CD4-positive, alpha-beta memory T cell (primary cell): ENCODE data around the gene ATF5. TPM values are rescaled to one million over a fixed set of nuclear protein-coding genes. Genes with fewer than 3 reads are reported as not detected.

Source experiments
- CTCF ChIA-PET: fragments of 350-600 bp; sonication (Branson Sonifier 250); formaldehyde crosslinking; loops from one replicate; lab custom pipeline; 2021; ENCODE audit warnings: inconsistent platforms; ENCODE audit not compliant: partially characterized antibody; lab: Charles Lee
- POLR2A ChIA-PET: fragments of 350-600 bp; sonication (Branson Sonifier 250); formaldehyde crosslinking; loops from one replicate; lab custom pipeline; 2021; ENCODE audit not compliant: partially characterized antibody; lab: Charles Lee
- DNase-seq, 5 donors: peaks; one replicate each; pipeline versions ENCODE4 v3.0.0 to v3.0.0-alpha.2; 2020 to 2022; ENCODE audit warnings: mixed read lengths in 1 of 5
- H3K27ac ChIP-seq: one replicate; pipeline ENCODE4 v1.7.0; 2013; ENCODE audit warnings: low read depth, low read length
- H3K27me3 ChIP-seq: 2 replicates; pipeline ENCODE4 v1.7.0; 2013; ENCODE audit warnings: mild to moderate bottlenecking, low read length, moderate library complexity; ENCODE audit not compliant: insufficient read depth
- H3K36me3 ChIP-seq: 2 replicates; pipeline ENCODE4 v1.7.0; 2013; ENCODE audit warnings: mild to moderate bottlenecking, low read length, moderate library complexity; ENCODE audit not compliant: insufficient read depth
- H3K4me1 ChIP-seq: 2 replicates; pipeline ENCODE4 v1.7.0; 2013; ENCODE audit warnings: mild to moderate bottlenecking, low read length, moderate library complexity; ENCODE audit not compliant: insufficient read depth
- H3K4me3 ChIP-seq, 2 donors: one replicate each; pipeline ENCODE4 v1.7.0; 2013; ENCODE audit warnings: low read length in 2 of 2, mild to moderate bottlenecking in 1 of 2
- H3K9me3 ChIP-seq, 2 donors: one replicate each; pipeline ENCODE4 v1.7.0; 2013; ENCODE audit warnings: low read length in 2 of 2, control low read depth in 1 of 2; ENCODE audit not compliant: control insufficient read depth in 1 of 2
- H3K27ac Mint-ChIP-seq, 7 donors: one replicate each; pipeline ENCODE4 v1.8.0; 2020 to 2021; ENCODE audit warnings: mixed read lengths in 7 of 7, mild to moderate bottlenecking in 6 of 7, inconsistent platforms in 3 of 7, moderate library complexity in 3 of 7
- H3K27me3 Mint-ChIP-seq, 2 donors: one replicate each; pipeline ENCODE4 v1.8.0; 2020 to 2021; ENCODE audit warnings: mixed read lengths in 2 of 2
- H3K36me3 Mint-ChIP-seq, 2 donors: one replicate each; pipeline ENCODE4 v1.8.0; 2020 to 2021; ENCODE audit warnings: mixed read lengths in 2 of 2, inconsistent platforms in 1 of 2, mild to moderate bottlenecking in 1 of 2
- H3K4me1 Mint-ChIP-seq, 4 donors: one replicate each; pipeline ENCODE4 v1.8.0; 2020 to 2021; ENCODE audit warnings: mixed read lengths in 4 of 4, mild to moderate bottlenecking in 1 of 4
- H3K4me3 Mint-ChIP-seq, 8 donors: one replicate each; pipeline ENCODE4 v1.8.0; 2020 to 2021; ENCODE audit warnings: mixed read lengths in 8 of 8, mild to moderate bottlenecking in 7 of 8, moderate library complexity in 6 of 8, inconsistent platforms in 3 of 8
- H3K9me3 Mint-ChIP-seq, 8 donors: one replicate each; pipeline ENCODE4 v1.8.0; 2020 to 2021; ENCODE audit warnings: mixed read lengths in 8 of 8, mild to moderate bottlenecking in 5 of 8, inconsistent platforms in 3 of 8, moderate library complexity in 1 of 8
- intact Hi-C: fragments of 100-400 bp; cut with micrococcal nuclease; formaldehyde crosslinking; loops from one replicate; pipeline ENCODE4 v1.15.1; 2023
- polyA plus RNA-seq, 2 donors: library from polyadenylated mRNA; unstranded; fragments of 300-500 nt; fragmentation: Illumina TruSeq; gene quantifications; one replicate each; pipeline ENCODE4 v1.2.3, GENCODE V29; 2021
- total RNA-seq, 2 experiments: library from RNA; stranded (reverse); gene quantifications; one replicate each; pipeline ENCODE4 v1.2.3, GENCODE V29; 2021

The ATF5 gene
- 1 to 10 TPM; 7.9 to 8.3 TPM for total RNA-seq
- 1 to 10 TPM; 1.8 to 2.3 TPM for polyA plus RNA-seq

- POLR2A ChIA-PET: interaction anchor here (0.6 to 4.6 kb wide), 24 partner anchors 9 to 1249 kb away, joined by 3 to 47 read pairs (median 5); partner anchors contain the start of genes AKT1S1, AP2A1, BCL2L12 and FUZ
- Mint-ChIP-seq H3K4me1 (peaks cover 36 to 74% (median 59%) of the 10 kb centered on the region in 4 donors), H3K36me3 (peaks cover 25 to 30% of the 10 kb centered on the region in 2 donors), H3K9me3 (peaks cover 0 to 7% (median 0%) of the 10 kb centered on the region in 8 donors), H3K27ac (peak within 1 kb of the TSS; percentile 96 to 99 (median 98)), H3K27me3 (no peaks in the 10 kb centered on the region), H3K4me3 (peak within 1 kb of the TSS; percentile 97 to 99 (median 98))
- H3K27me3 ChIP-seq: no peaks in the 10 kb centered on the region
- intact Hi-C loops: loop anchor here (1.0 to 2.0 kb wide), 6 partner anchors 32 to 876 kb away; partner anchors contain the start of genes AKT1S1, IL4I1, MED25 and PTOV1
- CTCF ChIA-PET: interaction anchor here (0.5 to 3.1 kb wide), 5 partner anchors 9 to 435 kb away, joined by 3 to 15 read pairs (median 4); partner anchors contain the start of gene PNKP
- H3K4me1 ChIP-seq: peaks cover 57% of the 10 kb centered on the region
- H3K27ac ChIP-seq: peak within 1 kb of the TSS; percentile 96
- peak; percentile 91 to 95 (median 93) for DNase-seq
- H3K4me3 ChIP-seq: peak within 1 kb of the TSS; percentile 93 to 99
- H3K36me3 ChIP-seq: peaks cover 20% of the 10 kb centered on the region
- no peaks in the 10 kb centered on the region for H3K9me3 ChIP-seq
Observed at GRCh38 chr19:49929121-49929610, at the start of gene ATF5, which contains the start of gene NUP62. Gene ATF5 (plus strand): TSS chr19:49929205. CDS start chr19:49930851, 1,646 bp downstream. Gene NUP62 (minus strand): TSS chr19:49929504. CDS start chr19:49909807, 19,697 bp downstream.

- Mint-ChIP-seq H3K4me3 (peak overlapping the region in 1 of 8 donors; percentile 20), H3K27ac (peak overlapping the region in 3 of 7 donors; percentile 53 to 83 (median 68)), H3K4me1 (peaks cover 14 to 41% (median 18%) of the 10 kb centered on the region in 4 donors), H3K36me3 (peaks cover 22 to 25% of the 10 kb centered on the region in 2 donors), H3K27me3 (no peaks in the 10 kb centered on the region), H3K9me3 (no peaks in the 10 kb centered on the region)
- intact Hi-C loops: loop anchor here (5.0 kb wide), 2 partner anchors 162 to 202 kb away; partner anchors contain the start of gene PRMT1
- Histone ChIP-seq H3K27ac (no peak overlapping the region), H3K4me1 (peaks cover 29% of the 10 kb centered on the region), H3K27me3 (no peaks in the 10 kb centered on the region), H3K9me3 (no peaks in the 10 kb centered on the region), H3K4me3 (no peak overlapping the region), H3K36me3 (peaks cover 51% of the 10 kb centered on the region)
- no peak for DNase-seq
- ChIA-PET CTCF (no interaction called here), POLR2A (interaction anchor here (1.4 to 5.4 kb wide), 2 partner anchors 11 to 30 kb away, joined by 9 to 60 read pairs; partner anchors contain the start of gene PTOV1)
Observed at GRCh38 chr19:49879243-49879963, 49.6 kb upstream of the ATF5 start.

- no peak for DNase-seq
- ChIA-PET POLR2A (interaction anchor here (1.1 to 1.7 kb wide), 4 partner anchors 11 to 70 kb away, joined by 3 to 6 read pairs (median 4); partner anchors contain the start of gene PTOV1), CTCF (no interaction called here)
- peaks cover 29 to 31% of the 10 kb centered on the region in 2 donors for H3K36me3 Mint-ChIP-seq
- Histone ChIP-seq H3K9me3 (no peaks in the 10 kb centered on the region), H3K4me1 (peaks cover 23% of the 10 kb centered on the region), H3K27me3 (no peaks in the 10 kb centered on the region), H3K36me3 (peaks cover 56% of the 10 kb centered on the region), H3K27ac (no peak overlapping the region), H3K4me3 (no peak overlapping the region)
- H3K27ac Mint-ChIP-seq: peak overlapping the region in 2 of 7 donors; percentile 72 to 89
- H3K4me1 Mint-ChIP-seq: peaks cover 12 to 32% (median 18%) of the 10 kb centered on the region in 4 donors
- no peaks in the 10 kb centered on the region for H3K27me3 Mint-ChIP-seq
- peak overlapping the region in 1 of 8 donors; percentile 39 for H3K4me3 Mint-ChIP-seq
- H3K9me3 Mint-ChIP-seq: no peaks in the 10 kb centered on the region
- intact Hi-C loops: no loop called here
Observed at GRCh38 chr19:49880162-49880869, 48.7 kb upstream of the ATF5 start.

DNA sequence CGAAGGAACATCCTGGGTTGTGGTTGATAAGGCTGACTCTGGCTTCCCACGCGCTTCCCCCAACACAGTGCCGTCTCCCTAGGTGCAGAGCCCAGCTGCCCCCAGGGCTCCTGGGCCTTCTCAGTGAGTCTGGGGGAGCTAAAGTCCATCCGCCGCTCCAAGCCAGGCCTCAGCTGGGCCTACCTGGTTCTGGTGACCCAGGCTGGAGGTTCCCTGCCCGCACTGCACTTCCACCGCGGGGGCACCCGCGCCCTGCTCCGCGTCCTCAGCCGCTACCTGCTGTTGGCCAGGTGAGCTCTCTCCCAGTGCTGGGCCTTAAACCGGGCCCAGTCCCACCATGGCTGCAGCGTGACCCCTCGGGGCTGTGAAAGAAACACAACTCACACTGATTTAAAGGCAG is 47.8 kb upstream of the ATF5 start:
- Histone ChIP-seq H3K27ac (no peak overlapping the region), H3K36me3 (peaks cover 56% of the 10 kb centered on the region), H3K9me3 (no peaks in the 10 kb centered on the region), H3K4me3 (no peak overlapping the region), H3K27me3 (no peaks in the 10 kb centered on the region), H3K4me1 (peaks cover 15% of the 10 kb centered on the region)
- DNase-seq: no peak
- CTCF ChIA-PET: no interaction called here
- intact Hi-C loops: no loop called here
- Mint-ChIP-seq H3K27ac (peak overlapping the region in 1 of 7 donors; percentile 17), H3K9me3 (no peaks in the 10 kb centered on the region), H3K36me3 (peaks cover 32 to 33% of the 10 kb centered on the region in 2 donors), H3K27me3 (no peaks in the 10 kb centered on the region), H3K4me1 (peaks cover 7 to 25% (median 12%) of the 10 kb centered on the region in 4 donors), H3K4me3 (peak overlapping the region in 1 of 8 donors; percentile 17)
- POLR2A ChIA-PET: interaction anchor here (1.1 to 1.7 kb wide), 6 partner anchors 9 to 71 kb away, joined by 3 to 6 read pairs (median 4); partner anchors contain the start of genes PNKP and PTOV1

GRCh38 chr19:49881672-49882394 is 47.2 kb upstream of the ATF5 start:
- intact Hi-C loops: no loop called here
- peak overlapping the region in 1 of 7 donors; percentile 32 for H3K27ac Mint-ChIP-seq
- CTCF ChIA-PET: no interaction called here
- H3K27me3 Mint-ChIP-seq: no peaks in the 10 kb centered on the region
- Histone ChIP-seq H3K4me1 (peaks cover 15% of the 10 kb centered on the region), H3K27ac (no peak overlapping the region), H3K36me3 (peaks cover 56% of the 10 kb centered on the region), H3K4me3 (no peak overlapping the region), H3K27me3 (no peaks in the 10 kb centered on the region), H3K9me3 (no peaks in the 10 kb centered on the region)
- peaks cover 9 to 25% (median 12%) of the 10 kb centered on the region in 4 donors for H3K4me1 Mint-ChIP-seq
- no peaks in the 10 kb centered on the region for H3K9me3 Mint-ChIP-seq
- no peak overlapping the region for H3K4me3 Mint-ChIP-seq
- peak in 1 of 5 donors; percentile 39 for DNase-seq
- peaks cover 32 to 35% of the 10 kb centered on the region in 2 donors for H3K36me3 Mint-ChIP-seq
- POLR2A ChIA-PET: interaction anchor here (0.9 to 1.8 kb wide), 9 partner anchors 8 to 71 kb away, joined by 3 to 6 read pairs (median 4); partner anchors contain the start of genes PNKP and PTOV1

- H3K4me3 Mint-ChIP-seq: no peak overlapping the region
- Histone ChIP-seq H3K4me3 (no peak overlapping the region), H3K9me3 (no peaks in the 10 kb centered on the region), H3K4me1 (peaks cover 15% of the 10 kb centered on the region), H3K27me3 (no peaks in the 10 kb centered on the region), H3K27ac (no peak overlapping the region), H3K36me3 (peaks cover 56% of the 10 kb centered on the region)
- intact Hi-C loops: no loop called here
- no peak for DNase-seq
- H3K27ac Mint-ChIP-seq: no peak overlapping the region
- H3K4me1 Mint-ChIP-seq: peaks cover 9 to 25% (median 12%) of the 10 kb centered on the region in 4 donors
- no peaks in the 10 kb centered on the region for H3K9me3 Mint-ChIP-seq
- CTCF ChIA-PET: no interaction called here
- H3K36me3 Mint-ChIP-seq: peaks cover 32 to 35% of the 10 kb centered on the region in 2 donors
- no peaks in the 10 kb centered on the region for H3K27me3 Mint-ChIP-seq
- POLR2A ChIA-PET: interaction anchor here (0.9 to 1.8 kb wide), 4 partner anchors 13 to 32 kb away, joined by 3 to 5 read pairs (median 4); partner anchors contain the start of genes PNKP and PTOV1
Observed at GRCh38 chr19:49882643-49883042, 46.4 kb upstream of the ATF5 start.
